Activated CD8-positive, alpha-beta T cell treated with anti-CD3 and anti-CD28 coated beads for 36 hours (primary cell): ENCODE measurements around the gene TMSB4X. TPM values are rescaled to one million over a fixed set of nuclear protein-coding genes. Genes with fewer than 3 reads are reported as not detected.
A peak's percentile ranks its signal among the peaks of the same experiment; 100 is the strongest.
"Not testable (repeated sequence)": the region's sequence is repeated elsewhere in the genome, so short reads cannot be mapped to it uniquely, and the experiment has no call there.

Source experiments
- ATAC-seq: fragments of 200-7000 bp; cut with Tn5 transposase; one replicate; pipeline ENCODE4 v1.10.0; 2021; ENCODE audit warnings: mild to moderate bottlenecking, moderate library complexity
- CTCF ChIA-PET: fragments of 350-600 bp; sonication (Branson Sonifier 250); formaldehyde crosslinking; loops from one replicate; lab custom pipeline; 2021; ENCODE audit warnings: antibody characterized with exemption; lab: Charles Lee
- POLR2A ChIA-PET: fragments of 350-600 bp; sonication (Branson Sonifier 250); formaldehyde crosslinking; loops from one replicate; lab custom pipeline; 2021; ENCODE audit warnings: antibody characterized with exemption; lab: Charles Lee
- DNase-seq: peaks from one replicate; pipeline ENCODE4 v3.0.0-alpha.2; 2020
- H3K27ac Mint-ChIP-seq: one replicate; pipeline ENCODE4 v1.8.0; 2021; ENCODE audit warnings: mild to moderate bottlenecking, mixed read lengths
- H3K27me3 Mint-ChIP-seq: one replicate; pipeline ENCODE4 v1.8.0; 2021; ENCODE audit warnings: mixed read lengths
- H3K36me3 Mint-ChIP-seq: one replicate; pipeline ENCODE4 v1.8.0; 2021; ENCODE audit warnings: low read depth, mixed read lengths
- H3K4me1 Mint-ChIP-seq: one replicate; pipeline ENCODE4 v1.8.0; 2021; ENCODE audit warnings: low read depth, mixed read lengths
- H3K4me3 Mint-ChIP-seq: one replicate; pipeline ENCODE4 v1.8.0; 2021; ENCODE audit warnings: mild to moderate bottlenecking, moderate library complexity, mixed read lengths
- H3K9me3 Mint-ChIP-seq: one replicate; pipeline ENCODE4 v1.8.0; 2021; ENCODE audit warnings: mixed read lengths
- CTCF ChIP-seq: fragments of 200-600 bp; IDR thresholded peaks from one replicate; pipeline ENCODE4 v1.8.0; 2022; ENCODE audit warnings: antibody characterized with exemption, mild to moderate bottlenecking
- intact Hi-C: fragments of 100-400 bp; cut with micrococcal nuclease; formaldehyde crosslinking; loops from one replicate; pipeline ENCODE4 v1.10.0; 2022
- total RNA-seq, 2 experiments: library from RNA; stranded (reverse); gene quantifications; one replicate each; pipeline ENCODE4 v1.2.3, GENCODE V29; 2021

The TMSB4X gene
- total RNA-seq, 2 experiments from 2014 or later: 5,169 to 5,393 TPM

- ATAC-seq (no peak), DNase-seq (no peak)
- H3K27ac Mint-ChIP-seq: no peak overlapping the region
- intact Hi-C loops: no loop called here
- H3K4me3 Mint-ChIP-seq: no peak overlapping the region
- no peaks in the 10 kb centered on the region for H3K4me1 Mint-ChIP-seq
- ChIA-PET CTCF (interaction anchor here (3.9 kb wide), 1 partner anchor 10 kb away, joined by 22 read pairs; no protein-coding TSS in a partner anchor), POLR2A (no interaction called here)
- TF ChIP-seq CTCF: no peak
- H3K9me3 Mint-ChIP-seq: no peaks in the 10 kb centered on the region
- H3K36me3 Mint-ChIP-seq: no peaks in the 10 kb centered on the region
- no peaks in the 10 kb centered on the region for H3K27me3 Mint-ChIP-seq
Measured at GRCh38 chrX:12936947-12937346, 38.0 kb upstream of the TMSB4X start.

DNA sequence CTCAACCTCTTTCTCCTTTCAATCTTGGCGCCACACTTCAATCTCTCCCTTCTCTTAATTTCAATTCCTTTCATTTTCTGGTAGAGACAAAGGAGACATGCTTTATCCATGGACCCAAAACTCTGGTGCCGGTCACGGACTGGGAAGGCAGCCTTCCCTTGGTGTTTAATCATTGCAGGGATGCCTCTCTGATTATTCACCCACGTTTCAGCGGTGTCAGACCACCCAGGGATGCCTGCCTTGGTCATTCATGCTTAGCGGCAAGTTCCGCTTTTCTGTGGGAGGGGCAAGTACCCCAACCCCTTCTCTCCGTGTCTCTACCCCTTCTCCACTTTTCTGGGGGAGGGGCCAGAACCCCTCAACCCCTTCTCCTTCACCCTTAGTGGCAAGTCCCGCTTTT, 34.4 kb upstream of the TMSB4X start:
- H3K27ac Mint-ChIP-seq, intact Hi-C loops, ATAC-seq, POLR2A ChIA-PET, H3K36me3 Mint-ChIP-seq, H3K4me3 Mint-ChIP-seq, H3K9me3 Mint-ChIP-seq, H3K27me3 Mint-ChIP-seq, CTCF ChIA-PET, H3K4me1 Mint-ChIP-seq, DNase-seq: not testable (repeated sequence)

- POLR2A ChIA-PET, H3K36me3 Mint-ChIP-seq, ATAC-seq, DNase-seq, H3K27ac Mint-ChIP-seq, H3K4me3 Mint-ChIP-seq, intact Hi-C loops, CTCF ChIA-PET, H3K27me3 Mint-ChIP-seq, H3K9me3 Mint-ChIP-seq: not testable (repeated sequence)
- peaks cover 24% of the 10 kb centered on the region for H3K4me1 Mint-ChIP-seq
Measured at GRCh38 chrX:12943592-12943991, 31.3 kb upstream of the TMSB4X start.

GRCh38 chrX:12944452-12944851, 30.5 kb upstream of the TMSB4X start:
- DNase-seq, POLR2A ChIA-PET, H3K36me3 Mint-ChIP-seq, ATAC-seq, H3K4me3 Mint-ChIP-seq, intact Hi-C loops, H3K27me3 Mint-ChIP-seq, H3K9me3 Mint-ChIP-seq, H3K27ac Mint-ChIP-seq: not testable (repeated sequence)
- CTCF ChIA-PET: interaction anchor here (2.2 to 10.1 kb wide), 2 partner anchors 23 to 27 kb away, joined by 6 to 150 read pairs; partner anchors contain the start of gene TMSB4X
- peaks cover 33% of the 10 kb centered on the region for H3K4me1 Mint-ChIP-seq

- CTCF ChIA-PET: interaction anchor here (1.2 to 10.1 kb wide), 16 partner anchors 11 to 547 kb away, joined by 3 to 150 read pairs (median 10); partner anchors contain the start of gene TMSB4X
- Mint-ChIP-seq H3K27me3 (no peaks in the 10 kb centered on the region), H3K4me3 (no peak overlapping the region), H3K36me3 (no peaks in the 10 kb centered on the region), H3K4me1 (peaks cover 42% of the 10 kb centered on the region), H3K27ac (no peak overlapping the region), H3K9me3 (no peaks in the 10 kb centered on the region)
- intact Hi-C loops: no loop called here
- POLR2A ChIA-PET: interaction anchor here (0.7 to 15.9 kb wide), 2 partner anchors 28 to 29 kb away, joined by 3 to 621 read pairs; partner anchors contain the start of gene TMSB4X
- ATAC-seq (no peak), DNase-seq (no peak)
- no peak for TF ChIP-seq CTCF
Measured at GRCh38 chrX:12945494-12945893, 29.4 kb upstream of the TMSB4X start.

- Mint-ChIP-seq H3K27ac (peak overlapping the region; percentile 95), H3K27me3 (no peaks in the 10 kb centered on the region), H3K9me3 (no peaks in the 10 kb centered on the region), H3K36me3 (no peaks in the 10 kb centered on the region), H3K4me1 (peaks cover 45% of the 10 kb centered on the region), H3K4me3 (no peak overlapping the region)
- no peak for TF ChIP-seq CTCF
- ATAC-seq (no peak), DNase-seq (no peak)
- ChIA-PET CTCF (interaction anchor here (0.6 to 10.1 kb wide), 63 partner anchors 9 to 561 kb away, joined by 3 to 150 read pairs (median 5); partner anchors contain the start of genes PRPS2 and TMSB4X), POLR2A (interaction anchor here (0.6 to 15.9 kb wide), 4 partner anchors 28 to 541 kb away, joined by 3 to 621 read pairs (median 3); partner anchors contain the start of gene TMSB4X)
- intact Hi-C loops: loop anchor here (2.0 kb wide), 1 partner anchor 542 kb away; no protein-coding TSS in a partner anchor
Measured at GRCh38 chrX:12946406-12946805, 28.5 kb upstream of the TMSB4X start.
